SK-N-SH (cell line): ENCODE measurements around the gene SLC36A2. TPM values are rescaled to one million over a fixed set of nuclear protein-coding genes. Genes with fewer than 3 reads are reported as not detected.

Experiments
- CTCF ChIA-PET: fragments of 300-600, 350-600 bp; formaldehyde crosslinking; extraction: SDS; loops from one replicate; lab custom pipeline; 2021; lab: Yijun Ruan, JAX
- POLR2A ChIA-PET: fragments of 350-600 bp; sonication (Branson Sonifier 250); formaldehyde crosslinking; extraction: SDS; loops from one replicate; lab custom pipeline; 2020; ENCODE audit warnings: antibody characterized with exemption, inconsistent platforms; lab: Yijun Ruan, JAX
- DNase-seq: peaks from one replicate; pipeline ENCODE4 v3.0.0; 2012
- H2AFZ ChIP-seq: fragments of 200-600 bp; sonication (generic); 2 replicates; pipeline ENCODE4 v1.8.1; 2016; ENCODE audit warnings: antibody characterized with exemption, mild to moderate bottlenecking, low read depth
- H3F3A ChIP-seq: fragments of 200-600 bp; sonication (generic); replicated peaks from 2 replicates; pipeline ENCODE3; 2016; ENCODE audit warnings: antibody characterized with exemption, mild to moderate bottlenecking; ENCODE audit not compliant: insufficient read depth
- H3K27ac ChIP-seq, 2 experiments: fragments of 200-500 bp in 1 of 2; fragments of 200-600 bp in 1 of 2; sonication (Bioruptor generic) in 1 of 2; sonication (generic), shearing (Covaris generic) in 1 of 2; 2 replicates each; pipeline versions ENCODE4 v1.5.1 to v1.6.1; 2014 to 2016; ENCODE audit warnings: low read depth in 2 of 2, inconsistent platforms in 1 of 2, low read length in 1 of 2, mild to moderate bottlenecking in 1 of 2, mixed read lengths in 1 of 2
- H3K27me3 ChIP-seq: fragments of 200-600 bp; sonication (generic), shearing (Covaris generic); 2 replicates; pipeline ENCODE4 v1.6.1; 2016; ENCODE audit warnings: mixed run types; ENCODE audit not compliant: insufficient read depth
- H3K36me3 ChIP-seq, 2 experiments: fragments of 200-500 bp in 1 of 2; fragments of 200-600 bp in 1 of 2; sonication (Bioruptor generic) in 1 of 2; sonication (generic) in 1 of 2; replicated peaks in 1 of 2; 2 replicates each; pipeline versions ENCODE3 to v1.5.1; 2014 to 2016; ENCODE audit warnings: low read length in 1 of 2, mild to moderate bottlenecking in 1 of 2; ENCODE audit not compliant: insufficient read depth in 2 of 2, control insufficient read depth in 1 of 2
- H3K4me1 ChIP-seq, 2 experiments: fragments of 200-500 bp in 1 of 2; fragments of 200-600 bp in 1 of 2; sonication (Bioruptor generic) in 1 of 2; sonication (generic), shearing (Covaris generic) in 1 of 2; 2 replicates each; pipeline versions ENCODE4 v1.5.1 to v1.6.1; 2014 to 2016; ENCODE audit warnings: low read depth in 1 of 2, low read length in 1 of 2, mixed run types in 1 of 2; ENCODE audit not compliant: insufficient read depth in 2 of 2, control insufficient read depth in 1 of 2
- H3K4me2 ChIP-seq: fragments of 200-600 bp; sonication (generic), shearing (Covaris generic); 2 replicates; pipeline ENCODE4 v1.6.1; 2017; ENCODE audit warnings: mixed run types
- H3K4me3 ChIP-seq, 2 experiments: fragments of 200-500 bp in 1 of 2; fragments of 200-600 bp in 1 of 2; sonication (Bioruptor generic) in 1 of 2; sonication (generic), shearing (Covaris generic) in 1 of 2; 2 replicates each; pipeline versions ENCODE4 v1.5.1 to v1.8.1; 2014 to 2016; ENCODE audit warnings: low read depth in 2 of 2, inconsistent platforms in 1 of 2, low read length in 1 of 2, mild to moderate bottlenecking in 1 of 2, mixed read lengths in 1 of 2, moderate library complexity in 1 of 2
- H3K79me2 ChIP-seq: fragments of 200-600 bp; sonication (generic); 2 replicates; pipeline ENCODE4 v1.8.1; 2017; ENCODE audit warnings: mild to moderate bottlenecking; ENCODE audit not compliant: insufficient read depth
- H3K9ac ChIP-seq: fragments of 200-600 bp; sonication (generic); 2 replicates; pipeline ENCODE4 v1.6.1; 2017; ENCODE audit warnings: mixed run types
- H3K9me2 ChIP-seq: fragments of 200-600 bp; sonication (generic); 2 replicates; pipeline ENCODE4 v1.6.1; 2017; ENCODE audit warnings: mixed run types
- H3K9me3 ChIP-seq: fragments of 200-600 bp; sonication (generic); 2 replicates; pipeline ENCODE4 v1.6.1; 2017; ENCODE audit warnings: mixed run types, mild to moderate bottlenecking, moderate library complexity
- H4K20me1 ChIP-seq: fragments of 200-600 bp; sonication (generic); 2 replicates; pipeline ENCODE4 v1.6.1; 2017; ENCODE audit warnings: mild to moderate bottlenecking, mixed run types; ENCODE audit not compliant: insufficient read depth
- CHD2 ChIP-seq: fragments of 150-350 bp; IDR thresholded peaks from 2 replicates; pipeline ENCODE4 v1.6.1; 2018; ENCODE audit warnings: low read length; ENCODE audit not compliant: partially characterized antibody
- ELF1 ChIP-seq: IDR thresholded peaks from 2 replicates; pipeline ENCODE4 v1.4.0; 2012
- EZH2phosphoT487 ChIP-seq: fragments of 200-600 bp; sonication (generic); IDR thresholded peaks from 2 replicates; pipeline ENCODE4 v1.6.1; 2017; ENCODE audit warnings: low read depth, mixed run types, mild to moderate bottlenecking, antibody characterized with exemption, moderate library complexity, borderline replicate concordance
- FOSL2 ChIP-seq: IDR thresholded peaks from 2 replicates; pipeline ENCODE4 v1.4.0; 2012; ENCODE audit warnings: low read depth, mild to moderate bottlenecking, moderate library complexity, borderline replicate concordance
- FOXJ3 ChIP-seq: sonication (generic); formaldehyde crosslinking; IDR thresholded peaks from 2 replicates; pipeline ENCODE4 v1.5.1; 2020; ENCODE audit warnings: mild to moderate bottlenecking, missing genetic modification reagents
- FOXM1 ChIP-seq: IDR thresholded peaks from 2 replicates; pipeline ENCODE4 v1.4.0; 2012; ENCODE audit warnings: low read depth, mild to moderate bottlenecking
- GABPA ChIP-seq: IDR thresholded peaks from 2 replicates; pipeline ENCODE4 v1.4.0; 2012; ENCODE audit warnings: low read depth, mild to moderate bottlenecking
- GATA2 ChIP-seq: sonication (generic); formaldehyde crosslinking; IDR thresholded peaks from 2 replicates; pipeline ENCODE4 v1.5.0; 2020; ENCODE audit warnings: mild to moderate bottlenecking, missing genetic modification reagents
- MAX ChIP-seq: IDR thresholded peaks from 2 replicates; pipeline ENCODE4 v1.4.0; 2012; ENCODE audit warnings: low read depth
- POLR2AphosphoS5 ChIP-seq: IDR thresholded peaks from 2 replicates; pipeline ENCODE4 v1.6.1; 2012; ENCODE audit warnings: low read depth, low read length
- REST ChIP-seq: IDR thresholded peaks from 2 replicates; pipeline ENCODE4 v1.6.1; 2012; ENCODE audit warnings: mild to moderate bottlenecking, low read depth, low read length, moderate library complexity
- RFX5 ChIP-seq: IDR thresholded peaks from 2 replicates; pipeline ENCODE4 v1.6.1; 2012; ENCODE audit warnings: mild to moderate bottlenecking, improper control_type of control experiment, low read length
- SIN3A ChIP-seq: IDR thresholded peaks from 2 replicates; pipeline ENCODE4 v1.6.1; 2012; ENCODE audit warnings: low read depth, mild to moderate bottlenecking, low read length, moderate library complexity, borderline replicate concordance
- SMC3 ChIP-seq: IDR thresholded peaks from 2 replicates; pipeline ENCODE4 v1.6.1; 2012; ENCODE audit warnings: low read depth, low read length, improper control_type of control experiment
- YY1 ChIP-seq: IDR thresholded peaks from 2 replicates; pipeline ENCODE4 v1.4.0; 2012; ENCODE audit warnings: low read depth, mild to moderate bottlenecking
- WGBS: methylation state at CpG from one replicate; pipeline ENCODE4 v1.1.6; 2017; ENCODE audit warnings: low lambda C conversion rate; 5-methylcytosine and 5-hydroxymethylcytosine counted together
- polyA plus RNA-seq, 3 experiments: library from polyadenylated mRNA; depleted of rRNA; stranded (reverse); fragments of >200 nt; gene quantifications; 2 replicates each; pipeline ENCODE4 v1.2.3, GENCODE V29; 2012
- TF ChIP-seq, protein P1 (sequence below): IDR thresholded peaks from 2 replicates; pipeline ENCODE4 v1.4.0; 2012; ENCODE audit warnings: low read depth, borderline replicate concordance
- TF ChIP-seq, protein P2 (sequence below): fragments of 150-350 bp; IDR thresholded peaks from 2 replicates; pipeline ENCODE4 v1.6.1; 2016; ENCODE audit warnings: mild to moderate bottlenecking, low read depth, low read length
- TF ChIP-seq, protein P3 (sequence below): IDR thresholded peaks from 2 replicates; pipeline ENCODE4 v1.4.0; 2012; ENCODE audit warnings: low read depth, borderline replicate concordance
- TF ChIP-seq, protein P4 (sequence below): fragments of 150-350 bp; IDR thresholded peaks from 2 replicates; pipeline ENCODE4 v1.6.1; 2017; ENCODE audit warnings: antibody characterized with exemption, low read length, low read depth, borderline replicate concordance

The SLC36A2 gene
- polyA plus RNA-seq, 1 of the 3 experiments (the other 2 are of a cell fraction), result not detected

GRCh38 chr5:151383011-151383410, 35.7 kb upstream of the SLC36A2 start:
- Histone ChIP-seq H3K4me2 (no peak overlapping the region), H3K27ac (no peak overlapping the region), H3K9me3 (no peaks in the 10 kb centered on the region), H3K79me2 (no peaks in the 10 kb centered on the region), H2AFZ (no peak overlapping the region), H3F3A (no peaks in the 10 kb centered on the region), H3K27me3 (no peaks in the 10 kb centered on the region), H3K36me3 (no peaks in the 10 kb centered on the region), H3K4me1 (no peaks in the 10 kb centered on the region), H3K4me3 (no peak overlapping the region), H3K9me2 (no peaks in the 10 kb centered on the region), H3K9ac (no peak overlapping the region), H4K20me1 (no peaks in the 10 kb centered on the region)
- ChIA-PET POLR2A (no interaction called here), CTCF (no interaction called here)
- no peak for TF ChIP-seq CHD2
- no peak for TF ChIP-seq RFX5
- no peak for TF ChIP-seq YY1
- no peak for TF ChIP-seq MAX
- TF ChIP-seq, protein P1, sequence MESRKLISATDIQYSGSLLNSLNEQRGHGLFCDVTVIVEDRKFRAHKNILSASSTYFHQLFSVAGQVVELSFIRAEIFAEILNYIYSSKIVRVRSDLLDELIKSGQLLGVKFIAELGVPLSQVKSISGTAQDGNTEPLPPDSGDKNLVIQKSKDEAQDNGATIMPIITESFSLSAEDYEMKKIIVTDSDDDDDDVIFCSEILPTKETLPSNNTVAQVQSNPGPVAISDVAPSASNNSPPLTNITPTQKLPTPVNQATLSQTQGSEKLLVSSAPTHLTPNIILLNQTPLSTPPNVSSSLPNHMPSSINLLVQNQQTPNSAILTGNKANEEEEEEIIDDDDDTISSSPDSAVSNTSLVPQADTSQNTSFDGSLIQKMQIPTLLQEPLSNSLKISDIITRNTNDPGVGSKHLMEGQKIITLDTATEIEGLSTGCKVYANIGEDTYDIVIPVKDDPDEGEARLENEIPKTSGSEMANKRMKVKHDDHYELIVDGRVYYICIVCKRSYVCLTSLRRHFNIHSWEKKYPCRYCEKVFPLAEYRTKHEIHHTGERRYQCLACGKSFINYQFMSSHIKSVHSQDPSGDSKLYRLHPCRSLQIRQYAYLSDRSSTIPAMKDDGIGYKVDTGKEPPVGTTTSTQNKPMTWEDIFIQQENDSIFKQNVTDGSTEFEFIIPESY, result no peak
- TF ChIP-seq FOXM1, result no peak
- TF ChIP-seq SMC3, result no peak
- TF ChIP-seq REST, result no peak
- TF ChIP-seq SIN3A, result no peak
- TF ChIP-seq POLR2AphosphoS5, result no peak
- no peak for TF ChIP-seq EZH2phosphoT487
- TF ChIP-seq, protein P2, sequence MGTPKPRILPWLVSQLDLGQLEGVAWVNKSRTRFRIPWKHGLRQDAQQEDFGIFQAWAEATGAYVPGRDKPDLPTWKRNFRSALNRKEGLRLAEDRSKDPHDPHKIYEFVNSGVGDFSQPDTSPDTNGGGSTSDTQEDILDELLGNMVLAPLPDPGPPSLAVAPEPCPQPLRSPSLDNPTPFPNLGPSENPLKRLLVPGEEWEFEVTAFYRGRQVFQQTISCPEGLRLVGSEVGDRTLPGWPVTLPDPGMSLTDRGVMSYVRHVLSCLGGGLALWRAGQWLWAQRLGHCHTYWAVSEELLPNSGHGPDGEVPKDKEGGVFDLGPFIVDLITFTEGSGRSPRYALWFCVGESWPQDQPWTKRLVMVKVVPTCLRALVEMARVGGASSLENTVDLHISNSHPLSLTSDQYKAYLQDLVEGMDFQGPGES, result no peak
- no peak for TF ChIP-seq GABPA
- TF ChIP-seq, protein P3, sequence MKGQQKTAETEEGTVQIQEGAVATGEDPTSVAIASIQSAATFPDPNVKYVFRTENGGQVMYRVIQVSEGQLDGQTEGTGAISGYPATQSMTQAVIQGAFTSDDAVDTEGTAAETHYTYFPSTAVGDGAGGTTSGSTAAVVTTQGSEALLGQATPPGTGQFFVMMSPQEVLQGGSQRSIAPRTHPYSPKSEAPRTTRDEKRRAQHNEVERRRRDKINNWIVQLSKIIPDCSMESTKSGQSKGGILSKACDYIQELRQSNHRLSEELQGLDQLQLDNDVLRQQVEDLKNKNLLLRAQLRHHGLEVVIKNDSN, result no peak
- TF ChIP-seq GATA2 (CRISPR knock-in tag), result no peak
- TF ChIP-seq, protein P4, sequence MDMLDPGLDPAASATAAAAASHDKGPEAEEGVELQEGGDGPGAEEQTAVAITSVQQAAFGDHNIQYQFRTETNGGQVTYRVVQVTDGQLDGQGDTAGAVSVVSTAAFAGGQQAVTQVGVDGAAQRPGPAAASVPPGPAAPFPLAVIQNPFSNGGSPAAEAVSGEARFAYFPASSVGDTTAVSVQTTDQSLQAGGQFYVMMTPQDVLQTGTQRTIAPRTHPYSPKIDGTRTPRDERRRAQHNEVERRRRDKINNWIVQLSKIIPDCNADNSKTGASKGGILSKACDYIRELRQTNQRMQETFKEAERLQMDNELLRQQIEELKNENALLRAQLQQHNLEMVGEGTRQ, result no peak
- TF ChIP-seq FOSL2, result no peak
- no peak for TF ChIP-seq FOXJ3 (CRISPR knock-in tag)
- no peak for TF ChIP-seq ELF1
- no peak for DNase-seq
- 35% methylated on average over 8 of the region's 8 CpGs for WGBS
